Measurements from ENCODE around the gene VMO1.

The VMO1 gene

DNA sequence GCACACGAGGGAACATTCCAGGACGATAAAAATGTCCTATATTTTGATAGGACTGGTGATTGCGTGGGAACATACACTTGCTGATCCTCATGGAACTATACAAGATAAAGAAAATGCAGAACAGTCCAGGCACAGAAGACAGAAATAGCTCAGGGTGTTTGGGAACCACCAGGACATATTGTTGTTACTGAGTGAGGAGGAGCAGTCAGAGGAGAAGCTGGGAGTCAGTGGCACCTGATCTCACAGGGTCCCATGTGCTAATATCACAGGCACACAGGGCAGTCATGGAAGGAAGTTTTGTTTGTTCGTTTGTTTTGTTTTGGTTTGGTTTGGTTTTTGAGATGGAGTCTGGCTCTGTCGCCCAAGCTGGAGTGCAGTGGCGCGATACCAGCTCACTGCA lies 26.5 kb upstream of the VMO1 start:
- Histone ChIP-seq H3K4me1 (ENCODE audit: control insufficient read depth, insufficient read depth, low read length) (peaks cover 7% of the 10 kb centered on the region), H3K27me3 (ENCODE audit: control insufficient read depth, insufficient read depth, low read length) (no peaks in the 10 kb centered on the region), H3K9ac (ENCODE audit: low read depth, low read length) (no peak overlapping the region), H3K4me3 (ENCODE audit: low read length) (no peak overlapping the region), H3K4me2 (ENCODE audit: low read length) (no peak overlapping the region), H3K36me3 (ENCODE audit: insufficient read depth, low read length) (peaks cover 26% of the 10 kb centered on the region), H3K9me3 (replicated peaks; ENCODE audit: low read length) (no peaks in the 10 kb centered on the region)

DNA sequence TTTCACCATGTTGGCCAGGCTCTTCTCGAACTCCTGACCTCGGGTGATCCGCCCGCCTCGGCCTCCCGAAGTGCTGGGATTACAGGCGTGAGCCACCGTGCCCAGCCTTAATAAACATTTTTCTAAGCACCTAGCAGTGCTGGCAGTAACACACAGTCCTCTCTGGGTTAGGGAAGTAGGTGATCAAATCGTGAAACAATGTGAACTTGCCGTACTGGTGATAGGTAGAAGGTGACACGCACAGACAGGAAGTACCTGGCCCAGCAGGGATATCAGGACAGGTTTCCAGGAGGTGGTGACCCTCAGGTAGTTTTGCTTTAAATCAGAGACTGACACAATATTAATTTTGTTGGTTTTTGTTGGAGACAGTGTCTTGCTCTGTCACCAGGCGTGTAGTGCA lies 25.3 kb upstream of the VMO1 start:
- Histone ChIP-seq H3K36me3 (ENCODE audit: insufficient read depth, low read length) (peaks cover 18% of the 10 kb centered on the region), H3K27me3 (ENCODE audit: control insufficient read depth, insufficient read depth, low read length) (no peaks in the 10 kb centered on the region), H3K4me2 (ENCODE audit: low read length) (no peak overlapping the region), H3K9ac (ENCODE audit: low read depth, low read length) (no peak overlapping the region), H3K4me1 (ENCODE audit: control insufficient read depth, insufficient read depth, low read length) (peaks cover 10% of the 10 kb centered on the region), H3K4me3 (ENCODE audit: low read length) (no peak overlapping the region), H3K9me3 (replicated peaks; ENCODE audit: low read length) (no peaks in the 10 kb centered on the region)

DNA sequence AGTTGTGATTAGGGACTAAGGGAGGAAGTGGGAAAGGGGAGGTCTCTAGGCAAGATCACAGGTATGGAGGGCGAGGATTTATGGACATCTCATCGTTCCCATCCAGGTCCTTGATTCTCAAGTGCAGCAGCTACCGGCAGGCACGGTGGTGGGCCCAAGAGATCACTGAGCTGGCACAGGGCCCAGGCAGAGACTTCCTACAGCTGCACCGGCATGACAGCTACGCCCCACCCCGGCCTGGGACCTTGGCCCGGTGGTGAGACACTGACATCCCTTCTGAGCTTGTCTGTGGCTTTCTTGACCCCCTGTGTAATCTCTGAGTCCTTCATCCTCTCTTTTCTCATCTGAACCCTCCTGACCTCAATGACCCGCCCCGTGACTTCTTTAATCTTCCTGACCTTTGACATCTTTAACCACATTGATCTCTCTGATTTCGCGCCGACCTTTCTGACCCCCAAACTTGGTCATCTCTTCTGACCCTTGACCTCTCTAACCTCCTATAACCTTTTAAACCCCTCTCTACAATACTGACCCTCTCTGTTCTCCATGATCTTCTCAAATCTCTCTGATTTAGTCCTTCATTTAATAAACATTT lies 24.6 kb upstream of the VMO1 start:
- no peaks in the 10 kb centered on the region for H3K27me3 ChIP-seq (ENCODE audit: control insufficient read depth, insufficient read depth, low read length)
- no peak overlapping the region for H3K9ac ChIP-seq (ENCODE audit: low read depth, low read length)
- H3K4me3 ChIP-seq (ENCODE audit: low read length): no peak overlapping the region
- H3K36me3 ChIP-seq (ENCODE audit: insufficient read depth, low read length): peaks cover 17% of the 10 kb centered on the region
- no peak overlapping the region for H3K4me2 ChIP-seq (ENCODE audit: low read length)
- H3K9me3 ChIP-seq (replicated peaks; ENCODE audit: low read length): no peaks in the 10 kb centered on the region
- H3K4me1 ChIP-seq (ENCODE audit: control insufficient read depth, insufficient read depth, low read length): peaks cover 14% of the 10 kb centered on the region

DNA sequence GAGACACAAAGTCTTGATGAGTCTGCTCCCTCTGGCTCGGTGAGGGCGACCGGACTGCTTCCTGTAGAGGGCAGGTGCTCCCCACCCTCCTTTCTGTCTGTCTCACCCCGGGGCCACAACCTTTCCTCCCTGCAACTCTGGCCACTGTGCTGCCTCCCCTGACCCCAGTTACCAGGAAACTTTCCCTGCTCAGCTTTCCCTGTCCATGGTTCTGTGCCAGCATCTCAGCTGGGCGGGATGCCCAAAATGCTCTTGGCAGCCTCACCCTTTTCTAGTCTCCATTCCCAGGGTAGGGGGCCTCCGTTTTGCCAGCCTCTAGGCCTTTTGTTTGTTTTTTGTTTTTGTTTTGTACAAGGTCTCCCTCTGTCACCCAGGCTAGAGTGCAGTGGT lies 22.2 kb upstream of the VMO1 start:
- Histone ChIP-seq H3K36me3 (ENCODE audit: insufficient read depth, low read length) (peaks cover 7% of the 10 kb centered on the region), H3K27me3 (ENCODE audit: control insufficient read depth, insufficient read depth, low read length) (no peaks in the 10 kb centered on the region), H3K9ac (ENCODE audit: low read depth, low read length) (no peak overlapping the region), H3K4me2 (ENCODE audit: low read length) (peak overlapping the region; percentile 92), H3K4me1 (ENCODE audit: control insufficient read depth, insufficient read depth, low read length) (peaks cover 14% of the 10 kb centered on the region), H3K9me3 (replicated peaks; ENCODE audit: low read length) (no peaks in the 10 kb centered on the region), H3K4me3 (ENCODE audit: low read length) (peak overlapping the region; percentile 80)

DNA sequence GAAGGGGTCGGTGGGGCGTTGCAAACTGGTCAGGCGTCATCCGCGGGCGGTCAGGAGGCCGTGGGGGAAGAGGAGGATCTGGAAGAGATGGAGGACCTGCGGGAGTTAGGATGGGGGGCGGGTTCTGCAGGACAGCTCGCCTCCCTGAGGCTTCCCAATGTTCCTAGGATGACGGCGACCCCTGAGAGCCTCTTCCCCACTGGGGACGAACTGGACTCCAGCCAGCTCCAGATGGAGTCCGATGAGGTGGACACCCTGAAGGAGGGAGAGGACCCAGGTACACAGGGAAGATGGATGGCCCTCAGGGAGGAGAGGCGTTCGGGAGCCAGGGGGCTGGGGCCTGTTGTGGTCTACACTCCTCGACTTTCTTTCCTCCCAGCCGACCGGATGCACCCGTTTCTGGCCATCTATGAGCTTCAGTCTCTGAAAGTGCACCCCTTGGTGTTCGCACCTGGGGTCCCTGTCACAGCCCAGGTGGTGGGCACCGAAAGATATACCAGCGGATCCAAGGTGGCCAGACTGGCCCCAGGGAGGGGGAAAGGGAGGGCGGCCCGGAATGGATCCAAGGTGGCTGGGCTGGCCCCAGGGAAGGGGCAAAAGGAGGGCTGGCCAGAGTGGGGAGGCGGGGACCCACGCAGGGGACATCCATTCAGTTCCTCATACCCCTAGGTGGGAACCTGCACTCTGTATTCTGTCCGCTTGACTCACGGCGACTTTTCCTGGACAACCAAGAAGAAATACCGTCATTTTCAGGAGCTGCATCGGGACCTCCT lies 21.6 kb upstream of the VMO1 start:
- Histone ChIP-seq H3K9me3 (replicated peaks; ENCODE audit: low read length) (no peaks in the 10 kb centered on the region), H3K4me2 (ENCODE audit: low read length) (peak overlapping the region; percentile 92), H3K4me1 (ENCODE audit: control insufficient read depth, insufficient read depth, low read length) (peaks cover 14% of the 10 kb centered on the region), H3K36me3 (ENCODE audit: insufficient read depth, low read length) (peaks cover 7% of the 10 kb centered on the region), H3K4me3 (ENCODE audit: low read length) (peak overlapping the region; percentile 80), H3K9ac (ENCODE audit: low read depth, low read length) (peak overlapping the region; percentile 54), H3K27me3 (ENCODE audit: control insufficient read depth, insufficient read depth, low read length) (no peaks in the 10 kb centered on the region)

DNA sequence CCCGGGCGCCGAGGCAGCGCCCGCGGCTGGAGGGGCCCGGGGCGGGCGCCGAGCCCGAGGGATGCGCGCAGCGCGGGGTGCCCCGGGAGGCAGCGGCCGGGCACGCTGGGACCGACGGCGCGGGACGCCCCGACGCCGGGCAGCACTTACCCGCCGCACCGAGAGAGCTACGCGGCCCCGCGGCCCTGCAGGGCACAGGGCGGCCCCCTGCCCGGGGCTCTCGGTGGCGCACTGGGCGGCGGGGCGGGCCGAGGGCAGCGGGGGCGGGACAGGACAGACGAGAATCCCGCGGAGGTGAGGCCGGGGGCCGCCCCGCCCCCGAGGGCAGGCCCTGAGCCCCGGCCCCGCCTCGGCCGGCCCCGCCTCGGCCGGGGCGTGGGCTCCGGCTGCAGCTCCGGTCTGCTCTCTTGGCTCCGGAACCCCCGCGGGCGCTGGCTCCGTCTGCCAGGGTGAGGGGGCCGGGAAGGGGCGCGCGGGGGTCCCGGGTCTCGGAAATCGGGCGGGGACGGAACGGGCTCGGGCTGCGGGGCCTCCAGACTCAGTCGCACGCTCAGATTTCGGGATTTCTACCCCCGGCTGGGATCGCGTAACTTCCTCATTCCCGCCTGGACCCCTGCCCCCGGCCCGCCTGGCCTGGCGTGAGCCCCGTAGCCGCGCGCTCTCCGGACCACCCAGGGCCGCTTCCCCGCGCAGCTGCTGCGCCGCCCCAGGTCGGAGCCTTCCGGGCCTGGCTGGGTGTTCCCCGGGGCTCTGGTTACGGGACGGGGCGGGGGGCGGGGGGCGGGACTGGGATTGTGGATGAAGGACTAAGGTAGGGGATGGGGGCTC lies 20.8 kb upstream of the VMO1 start, which contains the start of gene PLD2:
Gene PLD2, plus strand, starts transcription at position 376 of the 828 bp plus-strand sequence. CDS start 621 bp downstream, outside the sequence.
- Histone ChIP-seq H3K4me3 (ENCODE audit: low read length) (peak within 1 kb of the TSS; percentile 80), H3K4me1 (ENCODE audit: control insufficient read depth, insufficient read depth, low read length) (peaks cover 14% of the 10 kb centered on the region), H3K4me2 (ENCODE audit: low read length) (peak within 1 kb of the TSS; percentile 92), H3K36me3 (ENCODE audit: insufficient read depth, low read length) (peaks cover 7% of the 10 kb centered on the region), H3K9me3 (replicated peaks; ENCODE audit: low read length) (no peaks in the 10 kb centered on the region), H3K9ac (ENCODE audit: low read depth, low read length) (peak within 1 kb of the TSS; percentile 80), H3K27me3 (ENCODE audit: control insufficient read depth, insufficient read depth, low read length) (no peaks in the 10 kb centered on the region)

DNA sequence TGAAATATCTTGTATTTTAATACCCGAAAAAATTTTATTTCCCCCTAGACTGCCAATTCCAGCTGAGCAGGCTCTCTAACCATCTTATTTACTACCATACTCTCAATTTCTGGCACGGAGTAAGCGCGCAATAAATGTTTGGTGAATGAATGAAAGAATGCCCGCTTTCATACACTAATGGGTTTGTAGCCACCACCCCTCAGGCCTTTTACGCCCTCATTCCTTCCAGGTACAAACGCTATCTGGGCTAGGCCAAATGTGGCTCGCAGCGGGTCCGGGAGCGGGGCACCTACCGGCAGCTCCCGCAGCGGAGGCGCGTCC lies 20.3 kb upstream of the VMO1 start:
- Histone ChIP-seq H3K4me1 (ENCODE audit: control insufficient read depth, insufficient read depth, low read length) (peaks cover 14% of the 10 kb centered on the region), H3K9me3 (replicated peaks; ENCODE audit: low read length) (no peaks in the 10 kb centered on the region), H3K4me2 (ENCODE audit: low read length) (peak overlapping the region; percentile 77), H3K9ac (ENCODE audit: low read depth, low read length) (peak overlapping the region; percentile 80), H3K36me3 (ENCODE audit: insufficient read depth, low read length) (peaks cover 7% of the 10 kb centered on the region), H3K4me3 (ENCODE audit: low read length) (peak overlapping the region; percentile 80), H3K27me3 (ENCODE audit: control insufficient read depth, insufficient read depth, low read length) (no peaks in the 10 kb centered on the region)

DNA sequence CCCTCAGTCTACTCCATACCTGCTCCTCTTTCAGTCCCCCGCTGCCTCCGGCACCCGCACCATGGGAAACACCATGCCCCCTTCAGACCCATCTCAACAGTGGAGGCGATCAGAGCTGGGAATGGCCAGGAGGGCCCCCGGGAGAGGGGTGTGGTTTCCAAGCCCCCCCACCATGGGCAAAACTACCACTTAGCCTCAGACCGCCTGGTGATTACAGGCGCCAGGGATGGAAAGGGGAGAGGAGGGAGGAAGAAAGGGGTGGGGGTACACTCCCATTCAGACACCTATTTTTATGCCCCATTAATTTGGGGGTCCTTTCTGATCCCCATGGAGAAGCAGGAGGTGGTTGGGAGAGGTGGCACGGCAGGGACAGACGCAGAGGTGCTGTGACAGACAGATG lies 16.1 kb upstream of the VMO1 start, which contains the start of gene C17orf114:
Gene C17orf114, minus strand, starts transcription at position 101 of the 400 bp plus-strand sequence.
- Histone ChIP-seq H3K9me3 (replicated peaks; ENCODE audit: low read length) (no peaks in the 10 kb centered on the region), H3K4me2 (ENCODE audit: low read length) (no peak within 1 kb of the TSS), H3K36me3 (ENCODE audit: insufficient read depth, low read length) (peaks cover 15% of the 10 kb centered on the region), H3K9ac (ENCODE audit: low read depth, low read length) (no peak within 1 kb of the TSS), H3K4me3 (ENCODE audit: low read length) (no peak within 1 kb of the TSS), H3K27me3 (ENCODE audit: control insufficient read depth, insufficient read depth, low read length) (no peaks in the 10 kb centered on the region), H3K4me1 (ENCODE audit: control insufficient read depth, insufficient read depth, low read length) (peaks cover 4% of the 10 kb centered on the region)

DNA sequence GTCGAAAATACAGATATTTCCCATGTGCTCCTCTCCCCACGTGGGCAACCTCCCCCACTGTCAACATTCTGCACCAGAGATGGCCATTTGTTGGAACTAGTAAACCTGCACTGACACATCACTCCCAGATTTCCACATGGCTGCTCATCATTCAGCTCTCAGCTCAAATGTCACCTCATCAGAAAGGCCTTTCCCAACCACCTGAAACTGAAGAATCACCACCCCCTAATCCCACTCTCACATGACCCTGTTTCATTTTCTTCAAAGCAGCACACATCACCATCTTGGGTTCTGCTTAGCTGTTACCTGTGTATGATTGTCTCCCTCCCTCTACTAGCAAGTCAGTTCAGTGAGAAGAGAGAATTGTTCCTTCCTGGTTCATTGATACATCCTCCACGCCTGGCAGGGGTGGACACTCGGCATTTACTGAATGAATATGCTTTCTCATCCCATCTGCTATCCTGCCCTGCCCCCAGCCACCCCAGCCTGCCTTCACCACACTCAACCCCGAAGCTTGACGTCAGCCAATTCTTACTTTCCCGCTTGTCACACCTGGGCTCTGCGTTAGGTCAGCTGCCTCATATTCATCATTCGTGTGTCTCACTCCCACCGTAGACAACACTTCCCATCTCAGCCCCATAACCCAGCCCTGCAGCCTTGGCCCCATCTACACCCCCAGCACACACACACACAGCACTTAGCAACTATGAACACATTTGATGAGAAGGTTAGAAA lies 14.5 kb upstream of the VMO1 start:
- Histone ChIP-seq H3K9me3 (replicated peaks; ENCODE audit: low read length) (no peaks in the 10 kb centered on the region), H3K36me3 (ENCODE audit: insufficient read depth, low read length) (peaks cover 15% of the 10 kb centered on the region), H3K4me2 (ENCODE audit: low read length) (no peak overlapping the region), H3K9ac (ENCODE audit: low read depth, low read length) (no peak overlapping the region), H3K4me1 (ENCODE audit: control insufficient read depth, insufficient read depth, low read length) (peaks cover 5% of the 10 kb centered on the region), H3K4me3 (ENCODE audit: low read length) (no peak overlapping the region), H3K27me3 (ENCODE audit: control insufficient read depth, insufficient read depth, low read length) (no peaks in the 10 kb centered on the region)

DNA sequence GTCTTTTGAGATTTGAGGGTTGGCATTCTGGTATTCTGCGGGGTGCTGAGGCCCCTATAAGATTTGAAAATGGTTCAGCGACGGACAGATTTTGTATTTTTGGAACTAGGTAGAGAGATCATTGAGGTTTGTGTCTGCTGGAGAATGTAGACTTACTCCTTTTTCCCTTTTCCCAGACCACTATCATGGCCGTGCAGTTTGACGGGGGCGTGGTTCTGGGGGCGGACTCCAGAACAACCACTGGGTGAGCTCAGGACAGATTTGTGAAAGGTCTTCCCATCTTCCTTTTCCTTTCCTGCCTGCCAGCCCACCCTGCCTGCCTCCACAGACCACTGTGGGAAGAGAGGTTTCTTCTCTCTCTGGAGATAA lies 10.4 kb upstream of the VMO1 start:
- H3K4me2 ChIP-seq (ENCODE audit: low read length): peak overlapping the region; percentile 80
- peak overlapping the region; percentile 96 for H3K4me3 ChIP-seq (ENCODE audit: low read length)
- no peaks in the 10 kb centered on the region for H3K9me3 ChIP-seq (replicated peaks; ENCODE audit: low read length)
- H3K4me1 ChIP-seq (ENCODE audit: control insufficient read depth, insufficient read depth, low read length): peaks cover 5% of the 10 kb centered on the region
- peaks cover 3% of the 10 kb centered on the region for H3K27me3 ChIP-seq (ENCODE audit: control insufficient read depth, insufficient read depth, low read length)
- peak overlapping the region; percentile 96 for H3K9ac ChIP-seq (ENCODE audit: low read depth, low read length)
- H3K36me3 ChIP-seq (ENCODE audit: insufficient read depth, low read length): peaks cover 15% of the 10 kb centered on the region

DNA sequence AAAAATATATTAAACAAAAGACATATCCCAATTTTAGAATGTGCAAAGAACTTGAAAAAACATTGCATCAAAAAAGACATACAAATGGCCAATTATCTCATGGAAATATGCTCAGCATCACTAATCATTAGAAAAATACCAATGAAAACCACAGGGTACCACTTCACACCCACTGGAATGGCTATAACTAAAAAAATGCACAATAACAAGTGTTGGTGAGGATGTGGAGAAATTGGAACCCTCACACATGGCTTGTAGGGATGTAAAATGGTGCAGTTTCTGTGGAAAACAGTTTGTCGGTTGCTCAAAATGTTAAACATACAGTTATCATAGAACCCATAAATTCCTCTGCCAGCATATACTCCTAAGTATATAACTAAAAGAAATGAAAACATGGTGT lies 9.0 kb upstream of the VMO1 start:
- H3K36me3 ChIP-seq (ENCODE audit: insufficient read depth, low read length): peaks cover 15% of the 10 kb centered on the region
- peaks cover 3% of the 10 kb centered on the region for H3K27me3 ChIP-seq (ENCODE audit: control insufficient read depth, insufficient read depth, low read length)

More for the DNA sequence above, 9.0 kb upstream of the VMO1 start:
- Histone ChIP-seq H3K9me3 (replicated peaks; ENCODE audit: low read length) (no peaks in the 10 kb centered on the region), H3K4me1 (ENCODE audit: control insufficient read depth, insufficient read depth, low read length) (peaks cover 8% of the 10 kb centered on the region), H3K9ac (ENCODE audit: low read depth, low read length) (no peak overlapping the region), H3K4me2 (ENCODE audit: low read length) (no peak overlapping the region), H3K4me3 (ENCODE audit: low read length) (no peak overlapping the region)
